ENCODE results near the gene PRDM10. TPM values are rescaled to one million over a fixed set of nuclear protein-coding genes. Genes with fewer than 3 reads are reported as not detected.
A peak's percentile ranks its signal among the peaks of the same experiment; 100 is the strongest.

The PRDM10 gene
- total RNA-seq, 1 experiment from 2014 or later, result 18.1 TPM

GRCh38 chr11:129997513-129997912 is 5.1 kb downstream of the PRDM10 start:
- no peak for DNase-seq (ENCODE audit: low spot score)
- intact Hi-C loops (cut with micrococcal nuclease; ENCODE audit: unreplicated experiment), result no loop called here
- Histone ChIP-seq H3K4me1 (ENCODE audit: insufficient read depth, low read length, poor library complexity, severe bottlenecking) (peaks cover 10% of the 10 kb centered on the region), H3K27ac (ENCODE audit: low read depth, low read length, poor library complexity, severe bottlenecking) (no peak overlapping the region), H3K36me3 (ENCODE audit: insufficient read depth, low read length, poor library complexity, severe bottlenecking) (no peaks in the 10 kb centered on the region), H3K4me3 (ENCODE audit: low read depth, low read length, poor library complexity, severe bottlenecking) (no peak overlapping the region), H3K27me3 (replicated peaks; ENCODE audit: insufficient read depth, low read depth, low read length, poor library complexity) (no peaks in the 10 kb centered on the region), H3K9me3 (ENCODE audit: low read depth, low read length, poor library complexity, severe bottlenecking) (no peaks in the 10 kb centered on the region)
- CTCF ChIA-PET, result no interaction called here
- POLR2A ChIA-PET (ENCODE audit: low non-redundant PET), result no interaction called here
- no peak for TF ChIP-seq EZH2 (IDR thresholded peaks at IDR 0.05; ENCODE audit: borderline replicate concordance, low read depth, low read length, poor library complexity, severe bottlenecking)
- no peak for TF ChIP-seq CTCF (conservative IDR thresholded peaks at IDR 0.05; ENCODE audit: low read depth, low read length)
- no TSS peak for BruUV-seq (replicated peaks)

GRCh38 chr11:129996113-129996870 is 6.3 kb downstream of the PRDM10 start:
- no peaks in the 10 kb centered on the region for H3K27me3 ChIP-seq (replicated peaks; ENCODE audit: insufficient read depth, low read depth, low read length, poor library complexity)
- CTCF ChIA-PET, result interaction anchor here (0.5 kb wide), 1 partner anchor 75 kb away, joined by 10 read pairs; no protein-coding TSS in a partner anchor
- no peaks in the 10 kb centered on the region for H3K36me3 ChIP-seq (ENCODE audit: insufficient read depth, low read length, poor library complexity, severe bottlenecking)
- H3K27ac ChIP-seq (ENCODE audit: low read depth, low read length, poor library complexity, severe bottlenecking), result peak overlapping the region; percentile 15
- no peak overlapping the region for H3K4me3 ChIP-seq (ENCODE audit: low read depth, low read length, poor library complexity, severe bottlenecking)
- POLR2A ChIA-PET (ENCODE audit: low non-redundant PET), result no interaction called here
- no peak for TF ChIP-seq EZH2 (IDR thresholded peaks at IDR 0.05; ENCODE audit: borderline replicate concordance, low read depth, low read length, poor library complexity, severe bottlenecking)
- no peak for TF ChIP-seq CTCF (conservative IDR thresholded peaks at IDR 0.05; ENCODE audit: low read depth, low read length)
- peaks cover 10% of the 10 kb centered on the region for H3K4me1 ChIP-seq (ENCODE audit: insufficient read depth, low read length, poor library complexity, severe bottlenecking)
- no peaks in the 10 kb centered on the region for H3K9me3 ChIP-seq (ENCODE audit: low read depth, low read length, poor library complexity, severe bottlenecking)
- intact Hi-C loops (cut with micrococcal nuclease; ENCODE audit: unreplicated experiment), result no loop called here
- no TSS peak for BruUV-seq (replicated peaks)
- peak; percentile 22 for DNase-seq (ENCODE audit: low spot score)

- Histone ChIP-seq H3K4me3 (ENCODE audit: low read depth, low read length, poor library complexity, severe bottlenecking) (no peak overlapping the region), H3K27ac (ENCODE audit: low read depth, low read length, poor library complexity, severe bottlenecking) (no peak overlapping the region), H3K4me1 (ENCODE audit: insufficient read depth, low read length, poor library complexity, severe bottlenecking) (peaks cover 10% of the 10 kb centered on the region), H3K36me3 (ENCODE audit: insufficient read depth, low read length, poor library complexity, severe bottlenecking) (no peaks in the 10 kb centered on the region), H3K9me3 (ENCODE audit: low read depth, low read length, poor library complexity, severe bottlenecking) (no peaks in the 10 kb centered on the region), H3K27me3 (replicated peaks; ENCODE audit: insufficient read depth, low read depth, low read length, poor library complexity) (no peaks in the 10 kb centered on the region)
- no peak for DNase-seq (ENCODE audit: low spot score)
- POLR2A ChIA-PET (ENCODE audit: low non-redundant PET), result no interaction called here
- CTCF ChIA-PET, result no interaction called here
- no TSS peak for BruUV-seq (replicated peaks)
- intact Hi-C loops (cut with micrococcal nuclease; ENCODE audit: unreplicated experiment), result no loop called here
- TF ChIP-seq EZH2 (IDR thresholded peaks at IDR 0.05; ENCODE audit: borderline replicate concordance, low read depth, low read length, poor library complexity, severe bottlenecking), result no peak
- no peak for TF ChIP-seq CTCF (conservative IDR thresholded peaks at IDR 0.05; ENCODE audit: low read depth, low read length)
These were observed 7.5 kb downstream of the PRDM10 start for GRCh38 chr11:129995163-129995562.

Measured in A673 (cell line).